Upper lobe of left lung (tissue), 6 donors: ENCODE measurements around the gene MDN1. TPM values are rescaled to one million over a fixed set of nuclear protein-coding genes. Genes with fewer than 3 reads are reported as not detected.
"Not testable (repeated sequence)": the region's sequence is repeated elsewhere in the genome, so short reads cannot be mapped to it uniquely, and the experiment has no call there.

ENCODE experiments used
- ATAC-seq, 2 donors: fragments of 200-7000 bp; cut with Tn5 transposase; one replicate each; pipeline ENCODE4 v1.9.1; 2022; ENCODE audit warnings: mild to moderate bottlenecking in 2 of 2, moderate library complexity in 2 of 2; ENCODE audit not compliant: low FRiP score in 2 of 2
- DNase-seq, 2 donors: peaks; one replicate each; pipeline ENCODE4 v3.0.0-alpha.2; 2019 to 2020
- H3K27ac ChIP-seq, 4 donors: fragments of 200-600 bp; sonication (generic); one replicate each; pipeline ENCODE4 v1.5.1; 2016 to 2019
- H3K27me3 ChIP-seq, 4 donors: fragments of 200-600 bp; sonication (generic); one replicate each; pipeline ENCODE4 v1.5.1; 2017 to 2019
- H3K36me3 ChIP-seq, 4 donors: fragments of 200-600 bp; sonication (generic); one replicate each; pipeline ENCODE4 v1.5.1; 2016 to 2019
- H3K4me1 ChIP-seq, 4 donors: fragments of 200-600 bp; sonication (generic); one replicate each; pipeline ENCODE4 v1.5.1; 2018 to 2019
- H3K4me3 ChIP-seq, 4 donors: fragments of 200-600 bp; sonication (generic); one replicate each; pipeline ENCODE4 v1.5.1; 2017 to 2019; ENCODE audit warnings: mild to moderate bottlenecking in 2 of 4, moderate library complexity in 1 of 4
- H3K9me3 ChIP-seq, 4 donors: fragments of 200-600 bp; sonication (generic); one replicate each; pipeline ENCODE4 v1.5.1; 2018 to 2019
- CTCF ChIP-seq, 6 experiments: fragments of 450-650 bp in 4 of 6; fragments of 200-600 bp in 2 of 6; sonication (generic) in 2 of 6; IDR thresholded peaks; one replicate each; pipeline ENCODE4 v1.5.1; 2016 to 2019; ENCODE audit warnings: antibody characterized with exemption in 6 of 6
- EP300 ChIP-seq, 4 donors: sonication (generic); formaldehyde crosslinking; IDR thresholded peaks; one replicate each; pipeline ENCODE4 v1.5.1; 2017; ENCODE audit warnings: antibody characterized with exemption in 4 of 4, control low read depth in 2 of 4
- POLR2A ChIP-seq, 4 donors: fragments of 450-650 bp; IDR thresholded peaks; one replicate each; pipeline ENCODE4 v1.5.1; 2016 to 2017; ENCODE audit warnings: antibody characterized with exemption in 4 of 4, mild to moderate bottlenecking in 2 of 4
- POLR2AphosphoS5 ChIP-seq, 2 donors: sonication (generic); formaldehyde crosslinking; IDR thresholded peaks; one replicate each; pipeline ENCODE4 v1.5.1; 2017; ENCODE audit warnings: antibody characterized with exemption in 2 of 2
- WGBS, 2 donors: methylation state at CpG; one replicate each; pipeline ENCODE4 v1.1.5; 2017 to 2018; 5-methylcytosine and 5-hydroxymethylcytosine counted together
- total RNA-seq, 6 donors: library from RNA; depleted of rRNA in 4 of 6; stranded (reverse); fragments of >200 nt in 4 of 6; gene quantifications; one replicate each; pipeline versions ENCODE4 v1.1.0 to v1.2.1, GENCODE V29; 2016 to 2021
- donor health status: DM: no; HTN: no; CAD: no; lungs with moderate emphysema.
- donor health status: DM: no; HTN: yes; CAD: no; lungs with severe emphysema.

MDN1 gene
- total RNA-seq, 6 donors from 2014 or later: 23.4 to 44.1 (median 29.6) TPM

GRCh38 chr6:89859744-89860143 is 40.1 kb upstream of the MDN1 start:
- ATAC-seq (no peak), DNase-seq (no peak)
- Histone ChIP-seq H3K9me3 (no peaks in the 10 kb centered on the region), H3K4me3 (no peak overlapping the region), H3K36me3 (peaks cover 29 to 98% (median 72%) of the 10 kb centered on the region in 4 donors), H3K27ac (no peak overlapping the region), H3K27me3 (no peaks in the 10 kb centered on the region), H3K4me1 (no peaks in the 10 kb centered on the region)
- TF ChIP-seq EP300 (IDR thresholded peaks at IDR 0.05) (no peak), POLR2AphosphoS5 (IDR thresholded peaks at IDR 0.05) (no peak), CTCF (IDR thresholded peaks at IDR 0.05) (no peak), POLR2A (IDR thresholded peaks at IDR 0.05) (no peak)
- WGBS, 2 donors: 93 to 94% methylated on average over 4 of the region's 4 CpGs

GRCh38 chr6:89858041-89858440 is 38.4 kb upstream of the MDN1 start:
- WGBS, 2 donors: 89 to 100% methylated on average over 1 of the region's 1 CpG
- ATAC-seq (no peak), DNase-seq (no peak)
- Histone ChIP-seq H3K27ac (no peak overlapping the region), H3K36me3 (peaks cover 41 to 98% (median 71%) of the 10 kb centered on the region in 4 donors), H3K4me3 (no peak overlapping the region), H3K4me1 (no peaks in the 10 kb centered on the region), H3K9me3 (no peaks in the 10 kb centered on the region), H3K27me3 (no peaks in the 10 kb centered on the region)
- TF ChIP-seq EP300 (IDR thresholded peaks at IDR 0.05): no peak
- TF ChIP-seq POLR2AphosphoS5 (IDR thresholded peaks at IDR 0.05): no peak
- no peak for TF ChIP-seq CTCF (IDR thresholded peaks at IDR 0.05)
- TF ChIP-seq POLR2A (IDR thresholded peaks at IDR 0.05): no peak

GRCh38 chr6:89853068-89853467 is 33.5 kb upstream of the MDN1 start:
- no peaks in the 10 kb centered on the region for H3K9me3 ChIP-seq
- no peak for TF ChIP-seq POLR2A (IDR thresholded peaks at IDR 0.05)
- TF ChIP-seq CTCF (IDR thresholded peaks at IDR 0.05): no peak
- no peak for TF ChIP-seq POLR2AphosphoS5 (IDR thresholded peaks at IDR 0.05)
- no peak for TF ChIP-seq EP300 (IDR thresholded peaks at IDR 0.05)
- 93 to 97% methylated on average over 1 of the region's 1 CpG for WGBS, 2 donors
- DNase-seq (no peak), ATAC-seq (no peak)
- no peaks in the 10 kb centered on the region for H3K4me1 ChIP-seq
- H3K27ac ChIP-seq: no peak overlapping the region
- H3K27me3 ChIP-seq: no peaks in the 10 kb centered on the region
- H3K36me3 ChIP-seq: peaks cover 27 to 72% (median 40%) of the 10 kb centered on the region in 4 donors
- no peak overlapping the region for H3K4me3 ChIP-seq

GRCh38 chr6:89847513-89847912 is 27.9 kb upstream of the MDN1 start:
- not testable (repeated sequence) for ATAC-seq, H3K27me3 ChIP-seq, H3K4me3 ChIP-seq, H3K4me1 ChIP-seq, DNase-seq, H3K9me3 ChIP-seq, H3K27ac ChIP-seq
- 88 to 100% methylated on average over 5 of the region's 5 CpGs for WGBS, 2 donors
- peaks cover 0 to 31% (median 5%) of the 10 kb centered on the region in 4 donors for H3K36me3 ChIP-seq

GRCh38 chr6:89843070-89843469 is 23.5 kb upstream of the MDN1 start:
- DNase-seq (no peak), ATAC-seq (no peak)
- no peaks in the 10 kb centered on the region for H3K27me3 ChIP-seq
- 71 to 86% methylated on average over 3 of the region's 3 CpGs for WGBS, 2 donors
- H3K36me3 ChIP-seq: peaks cover 0 to 11% (median 6%) of the 10 kb centered on the region in 4 donors
- no peak overlapping the region for H3K4me3 ChIP-seq
- H3K27ac ChIP-seq: no peak overlapping the region
- TF ChIP-seq EP300 (IDR thresholded peaks at IDR 0.05): no peak
- no peak for TF ChIP-seq POLR2AphosphoS5 (IDR thresholded peaks at IDR 0.05)
- no peak for TF ChIP-seq CTCF (IDR thresholded peaks at IDR 0.05)
- TF ChIP-seq POLR2A (IDR thresholded peaks at IDR 0.05): no peak
- no peaks in the 10 kb centered on the region for H3K9me3 ChIP-seq
- H3K4me1 ChIP-seq: peaks cover 0 to 17% (median 5%) of the 10 kb centered on the region in 4 donors
